ENCODE data around the gene DLL3. TPM values are rescaled to one million over a fixed set of nuclear protein-coding genes. Genes with fewer than 3 reads are reported as not detected.

Gene DLL3
- total and polyA plus RNA-seq, 2 experiments from 2014 or later: 1.1 to 1.6 TPM

DNA sequence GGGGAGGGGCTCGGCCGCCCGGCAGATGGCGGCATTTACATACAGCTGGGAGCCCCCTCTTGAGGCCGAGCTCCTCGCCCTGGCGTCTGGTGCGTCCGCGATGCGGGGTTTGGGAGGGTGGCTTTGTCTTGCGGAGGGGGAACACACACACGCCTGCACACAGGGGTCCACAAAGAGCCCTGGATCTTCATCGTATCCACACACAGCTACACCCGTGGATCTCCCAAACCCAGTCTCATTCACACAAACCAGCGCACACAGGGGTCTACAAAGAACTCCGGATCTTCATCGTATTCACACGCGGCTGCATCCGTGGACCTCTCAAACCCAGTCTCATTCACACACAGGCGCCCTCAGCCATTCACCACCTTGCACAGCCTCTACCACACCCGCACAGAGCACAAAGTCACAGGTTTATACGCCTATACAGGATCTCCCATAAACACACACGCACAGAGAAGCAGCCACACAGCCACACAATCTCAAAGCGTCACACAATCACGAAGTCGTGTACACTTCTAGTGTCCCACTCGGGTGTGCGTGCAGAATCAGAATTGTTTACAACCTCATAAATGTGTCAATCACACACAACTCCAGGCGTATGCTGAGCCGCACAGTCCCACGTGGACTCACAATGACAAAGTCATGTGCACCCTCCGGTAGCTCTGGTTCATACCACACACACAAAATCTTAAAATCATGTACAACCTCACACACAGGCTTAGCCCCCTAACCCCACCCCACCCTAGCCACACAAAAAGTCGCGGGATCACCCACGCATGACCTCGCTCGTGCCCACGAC is 550 bp upstream of the DLL3 start:
- no peaks in the 10 kb centered on the region for H3K79me2 ChIP-seq
- peak; percentile 75 for DNase-seq (ENCODE audit: low spot score)
- H4K20me1 ChIP-seq (ENCODE audit: insufficient read depth, poor library complexity, severe bottlenecking): no peaks in the 10 kb centered on the region
- H3K4me3 ChIP-seq: no peak overlapping the region
- WGBS (ENCODE audit: low lambda C conversion rate, missing lambda C conversion rate): 2% methylated on average over 33 of the region's 40 CpGs
- no peaks in the 10 kb centered on the region for H3K36me3 ChIP-seq (replicated peaks; ENCODE audit: insufficient read depth, low read depth)
- TF ChIP-seq, protein P1, sequence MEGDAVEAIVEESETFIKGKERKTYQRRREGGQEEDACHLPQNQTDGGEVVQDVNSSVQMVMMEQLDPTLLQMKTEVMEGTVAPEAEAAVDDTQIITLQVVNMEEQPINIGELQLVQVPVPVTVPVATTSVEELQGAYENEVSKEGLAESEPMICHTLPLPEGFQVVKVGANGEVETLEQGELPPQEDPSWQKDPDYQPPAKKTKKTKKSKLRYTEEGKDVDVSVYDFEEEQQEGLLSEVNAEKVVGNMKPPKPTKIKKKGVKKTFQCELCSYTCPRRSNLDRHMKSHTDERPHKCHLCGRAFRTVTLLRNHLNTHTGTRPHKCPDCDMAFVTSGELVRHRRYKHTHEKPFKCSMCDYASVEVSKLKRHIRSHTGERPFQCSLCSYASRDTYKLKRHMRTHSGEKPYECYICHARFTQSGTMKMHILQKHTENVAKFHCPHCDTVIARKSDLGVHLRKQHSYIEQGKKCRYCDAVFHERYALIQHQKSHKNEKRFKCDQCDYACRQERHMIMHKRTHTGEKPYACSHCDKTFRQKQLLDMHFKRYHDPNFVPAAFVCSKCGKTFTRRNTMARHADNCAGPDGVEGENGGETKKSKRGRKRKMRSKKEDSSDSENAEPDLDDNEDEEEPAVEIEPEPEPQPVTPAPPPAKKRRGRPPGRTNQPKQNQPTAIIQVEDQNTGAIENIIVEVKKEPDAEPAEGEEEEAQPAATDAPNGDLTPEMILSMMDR (IDR thresholded peaks at IDR 0.05; ENCODE audit: poor library complexity): peak; percentile 49
- no peak for TF ChIP-seq EZH2phosphoT487 (IDR thresholded peaks at IDR 0.05; ENCODE audit: low read depth, severe bottlenecking, unreplicated experiment)
- TF ChIP-seq EZH2 (IDR thresholded peaks at IDR 0.05; ENCODE audit: borderline replicate concordance): peak; percentile 61
- no peaks in the 10 kb centered on the region for H3K9me2 ChIP-seq (replicated peaks; ENCODE audit: insufficient read depth)
- H3K4me2 ChIP-seq: peak overlapping the region; percentile 78
- H3K4me1 ChIP-seq (ENCODE audit: insufficient read depth): peaks cover 12% of the 10 kb centered on the region
- no peaks in the 10 kb centered on the region for H3K9me3 ChIP-seq (ENCODE audit: low read depth)
- H3K27ac ChIP-seq: no peak overlapping the region
- H3K27me3 ChIP-seq: peaks cover 60% of the 10 kb centered on the region
- H2AFZ ChIP-seq: peak overlapping the region; percentile 55

DNA sequence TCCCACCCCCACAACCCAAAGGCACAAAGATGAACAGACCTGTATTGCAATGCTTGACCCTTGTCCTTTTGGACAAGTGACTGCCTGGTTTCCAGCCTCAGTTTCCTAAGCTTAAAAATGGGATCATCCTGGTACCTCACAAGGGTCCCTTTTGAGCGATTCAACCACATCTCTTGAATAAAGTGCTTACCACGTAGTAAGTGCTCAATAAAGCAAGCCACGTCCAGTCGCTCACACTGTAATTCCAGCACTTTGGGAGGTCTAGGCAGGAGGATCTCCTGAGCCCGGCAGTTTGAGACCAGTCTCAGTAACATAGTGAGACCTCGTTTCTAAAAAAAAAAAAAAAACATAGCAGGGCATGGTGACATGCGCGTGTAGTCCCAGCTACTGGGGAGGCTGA is 1.2 kb downstream of the DLL3 start:
- Histone ChIP-seq H3K27ac (no peak overlapping the region), H3K4me1 (ENCODE audit: insufficient read depth) (peaks cover 12% of the 10 kb centered on the region), H3K79me2 (no peaks in the 10 kb centered on the region), H3K9me2 (replicated peaks; ENCODE audit: insufficient read depth) (no peaks in the 10 kb centered on the region), H3K4me2 (no peak overlapping the region), H3K9me3 (ENCODE audit: low read depth) (no peaks in the 10 kb centered on the region), H3K4me3 (no peak overlapping the region), H3K27me3 (peaks cover 71% of the 10 kb centered on the region), H3K36me3 (replicated peaks; ENCODE audit: insufficient read depth, low read depth) (no peaks in the 10 kb centered on the region), H4K20me1 (ENCODE audit: insufficient read depth, poor library complexity, severe bottlenecking) (no peaks in the 10 kb centered on the region), H2AFZ (no peak overlapping the region)
- no peak for DNase-seq (ENCODE audit: low spot score)
- WGBS (ENCODE audit: low lambda C conversion rate, missing lambda C conversion rate): 86% methylated on average over 8 of the region's 8 CpGs
- TF ChIP-seq, protein P1 (IDR thresholded peaks at IDR 0.05; ENCODE audit: poor library complexity): no peak
- TF ChIP-seq EZH2phosphoT487 (IDR thresholded peaks at IDR 0.05; ENCODE audit: low read depth, severe bottlenecking, unreplicated experiment): no peak
- TF ChIP-seq EZH2 (IDR thresholded peaks at IDR 0.05; ENCODE audit: borderline replicate concordance): no peak

DNA sequence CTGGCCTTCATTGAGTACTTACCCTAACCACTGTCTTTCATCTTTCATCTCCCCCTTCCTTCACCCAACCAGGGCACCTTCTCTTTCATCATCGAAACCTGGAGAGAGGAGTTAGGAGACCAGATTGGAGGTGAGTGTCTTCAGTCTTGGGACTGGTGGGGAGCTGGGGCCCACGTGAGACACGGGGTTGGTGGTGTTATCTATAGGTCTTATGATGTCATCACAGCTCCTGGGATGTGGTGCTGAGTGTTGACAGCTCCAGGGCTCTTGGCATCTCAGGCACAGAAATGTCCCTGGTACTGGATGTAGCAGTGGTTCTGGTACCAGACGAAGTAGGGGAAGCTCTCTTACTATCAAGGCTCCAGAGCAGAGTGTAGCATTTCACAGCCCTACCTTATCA is 1.8 kb downstream of the DLL3 start:
- H3K36me3 ChIP-seq (replicated peaks; ENCODE audit: insufficient read depth, low read depth): no peaks in the 10 kb centered on the region
- H3K27me3 ChIP-seq: peaks cover 73% of the 10 kb centered on the region
- 53% methylated on average over 4 of the region's 4 CpGs for WGBS (ENCODE audit: low lambda C conversion rate, missing lambda C conversion rate)
- H3K4me1 ChIP-seq (ENCODE audit: insufficient read depth): peaks cover 12% of the 10 kb centered on the region
- no peak overlapping the region for H3K4me2 ChIP-seq
- H3K9me3 ChIP-seq (ENCODE audit: low read depth): no peaks in the 10 kb centered on the region
- H3K27ac ChIP-seq: no peak overlapping the region
- no peaks in the 10 kb centered on the region for H4K20me1 ChIP-seq (ENCODE audit: insufficient read depth, poor library complexity, severe bottlenecking)
- no peak overlapping the region for H2AFZ ChIP-seq
- no peak for TF ChIP-seq EZH2phosphoT487 (IDR thresholded peaks at IDR 0.05; ENCODE audit: low read depth, severe bottlenecking, unreplicated experiment)
- TF ChIP-seq EZH2 (IDR thresholded peaks at IDR 0.05; ENCODE audit: borderline replicate concordance): no peak
- TF ChIP-seq, protein P1 (IDR thresholded peaks at IDR 0.05; ENCODE audit: poor library complexity): no peak
- no peaks in the 10 kb centered on the region for H3K79me2 ChIP-seq
- no peak overlapping the region for H3K4me3 ChIP-seq
- no peak for DNase-seq (ENCODE audit: low spot score)
- H3K9me2 ChIP-seq (replicated peaks; ENCODE audit: insufficient read depth): no peaks in the 10 kb centered on the region

All from hepatocyte (in vitro differentiated cells).